ENCODE data around the gene XPO1.

DNA sequence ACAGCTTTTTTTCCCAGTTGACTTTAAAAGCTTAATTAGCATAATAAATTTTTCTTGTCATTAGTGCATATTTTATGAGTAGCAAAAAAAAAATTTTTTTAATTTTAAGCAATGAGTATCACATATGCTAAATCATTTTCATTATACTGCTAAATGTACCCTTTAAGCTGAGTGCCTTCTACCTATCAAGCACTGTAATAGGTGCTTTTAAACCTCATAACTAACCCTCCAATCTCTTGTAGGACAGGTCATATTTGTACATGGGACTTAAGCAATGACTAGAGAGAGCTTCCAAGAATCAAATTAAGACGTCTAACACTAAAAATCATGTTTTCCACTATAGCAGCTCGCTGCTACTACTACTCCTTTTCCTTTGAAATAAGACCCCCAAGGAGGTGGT lies 7.4 kb downstream of the XPO1 start:
- TF ChIP-seq, protein P1, sequence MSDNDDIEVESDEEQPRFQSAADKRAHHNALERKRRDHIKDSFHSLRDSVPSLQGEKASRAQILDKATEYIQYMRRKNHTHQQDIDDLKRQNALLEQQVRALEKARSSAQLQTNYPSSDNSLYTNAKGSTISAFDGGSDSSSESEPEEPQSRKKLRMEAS (IDR thresholded peaks at IDR 0.05; ENCODE audit: low read depth, low read length): no peak
- no peak for TF ChIP-seq POLR2A (IDR thresholded peaks at IDR 0.05; ENCODE audit: extremely low read depth, insufficient read length)
- TF ChIP-seq, protein P2, sequence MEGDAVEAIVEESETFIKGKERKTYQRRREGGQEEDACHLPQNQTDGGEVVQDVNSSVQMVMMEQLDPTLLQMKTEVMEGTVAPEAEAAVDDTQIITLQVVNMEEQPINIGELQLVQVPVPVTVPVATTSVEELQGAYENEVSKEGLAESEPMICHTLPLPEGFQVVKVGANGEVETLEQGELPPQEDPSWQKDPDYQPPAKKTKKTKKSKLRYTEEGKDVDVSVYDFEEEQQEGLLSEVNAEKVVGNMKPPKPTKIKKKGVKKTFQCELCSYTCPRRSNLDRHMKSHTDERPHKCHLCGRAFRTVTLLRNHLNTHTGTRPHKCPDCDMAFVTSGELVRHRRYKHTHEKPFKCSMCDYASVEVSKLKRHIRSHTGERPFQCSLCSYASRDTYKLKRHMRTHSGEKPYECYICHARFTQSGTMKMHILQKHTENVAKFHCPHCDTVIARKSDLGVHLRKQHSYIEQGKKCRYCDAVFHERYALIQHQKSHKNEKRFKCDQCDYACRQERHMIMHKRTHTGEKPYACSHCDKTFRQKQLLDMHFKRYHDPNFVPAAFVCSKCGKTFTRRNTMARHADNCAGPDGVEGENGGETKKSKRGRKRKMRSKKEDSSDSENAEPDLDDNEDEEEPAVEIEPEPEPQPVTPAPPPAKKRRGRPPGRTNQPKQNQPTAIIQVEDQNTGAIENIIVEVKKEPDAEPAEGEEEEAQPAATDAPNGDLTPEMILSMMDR (IDR thresholded peaks at IDR 0.05; ENCODE audit: low read depth, low read length): no peak
